ENCODE results near the gene FAAP100.
"Not testable (repeated sequence)": the region's sequence is repeated elsewhere in the genome, so short reads cannot be mapped to it uniquely, and the experiment has no call there.

Gene FAAP100, protein sequence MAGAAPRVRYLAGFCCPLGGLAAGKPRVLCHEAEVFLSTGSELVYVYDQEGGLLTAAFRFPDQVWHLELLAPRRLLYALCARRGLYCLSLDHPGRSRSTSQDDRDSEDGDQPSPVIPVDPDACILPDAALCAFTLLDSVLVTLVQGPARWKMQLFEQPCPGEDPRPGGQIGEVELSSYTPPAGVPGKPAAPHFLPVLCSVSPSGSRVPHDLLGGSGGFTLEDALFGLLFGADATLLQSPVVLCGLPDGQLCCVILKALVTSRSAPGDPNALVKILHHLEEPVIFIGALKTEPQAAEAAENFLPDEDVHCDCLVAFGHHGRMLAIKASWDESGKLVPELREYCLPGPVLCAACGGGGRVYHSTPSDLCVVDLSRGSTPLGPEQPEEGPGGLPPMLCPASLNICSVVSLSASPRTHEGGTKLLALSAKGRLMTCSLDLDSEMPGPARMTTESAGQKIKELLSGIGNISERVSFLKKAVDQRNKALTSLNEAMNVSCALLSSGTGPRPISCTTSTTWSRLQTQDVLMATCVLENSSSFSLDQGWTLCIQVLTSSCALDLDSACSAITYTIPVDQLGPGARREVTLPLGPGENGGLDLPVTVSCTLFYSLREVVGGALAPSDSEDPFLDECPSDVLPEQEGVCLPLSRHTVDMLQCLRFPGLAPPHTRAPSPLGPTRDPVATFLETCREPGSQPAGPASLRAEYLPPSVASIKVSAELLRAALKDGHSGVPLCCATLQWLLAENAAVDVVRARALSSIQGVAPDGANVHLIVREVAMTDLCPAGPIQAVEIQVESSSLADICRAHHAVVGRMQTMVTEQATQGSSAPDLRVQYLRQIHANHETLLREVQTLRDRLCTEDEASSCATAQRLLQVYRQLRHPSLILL

DNA sequence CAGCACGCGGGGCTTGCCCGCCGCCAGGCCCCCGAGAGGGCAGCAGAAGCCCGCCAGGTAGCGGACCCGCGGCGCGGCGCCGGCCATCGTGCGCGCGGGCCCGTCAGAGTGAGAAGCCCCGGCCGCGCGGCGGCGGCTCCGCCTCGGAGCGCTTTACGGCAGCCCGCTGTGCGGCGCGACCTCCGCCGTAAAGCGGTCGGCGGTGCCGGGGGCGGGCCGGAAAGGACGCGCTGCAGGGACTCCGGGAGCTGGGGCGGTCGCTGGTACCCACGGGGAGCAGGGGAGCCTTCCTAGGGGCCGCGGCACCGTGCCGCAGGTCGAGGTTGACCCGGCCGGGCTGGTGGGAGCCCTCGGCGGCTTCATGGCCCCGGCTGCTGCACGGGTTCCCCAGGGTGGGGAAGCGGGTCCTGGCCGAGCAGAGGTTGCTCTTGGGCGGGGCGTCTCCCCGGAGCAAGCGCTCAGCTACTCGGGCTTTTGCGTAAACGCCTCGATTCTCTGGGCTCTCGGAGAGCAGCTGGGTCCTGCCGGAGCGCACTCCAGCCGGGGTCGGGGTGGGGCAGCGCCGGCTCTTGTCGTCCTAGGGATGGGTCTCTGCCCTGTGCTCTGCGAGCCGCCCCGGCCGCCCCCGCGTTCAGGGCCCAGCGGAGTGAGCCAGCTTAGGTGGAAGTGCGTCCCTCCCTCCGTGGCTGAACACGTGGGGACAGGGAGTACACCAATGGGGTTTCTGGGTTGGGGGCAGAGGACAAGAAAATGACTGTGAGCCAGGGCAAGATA is at the start of gene FAAP100:
FAAP100 (minus strand) TSS at position 110 of the 774 bp plus-strand sequence; CDS start at position 87, 23 bp downstream.
- peak; percentile 82 for DNase-seq

DNA sequence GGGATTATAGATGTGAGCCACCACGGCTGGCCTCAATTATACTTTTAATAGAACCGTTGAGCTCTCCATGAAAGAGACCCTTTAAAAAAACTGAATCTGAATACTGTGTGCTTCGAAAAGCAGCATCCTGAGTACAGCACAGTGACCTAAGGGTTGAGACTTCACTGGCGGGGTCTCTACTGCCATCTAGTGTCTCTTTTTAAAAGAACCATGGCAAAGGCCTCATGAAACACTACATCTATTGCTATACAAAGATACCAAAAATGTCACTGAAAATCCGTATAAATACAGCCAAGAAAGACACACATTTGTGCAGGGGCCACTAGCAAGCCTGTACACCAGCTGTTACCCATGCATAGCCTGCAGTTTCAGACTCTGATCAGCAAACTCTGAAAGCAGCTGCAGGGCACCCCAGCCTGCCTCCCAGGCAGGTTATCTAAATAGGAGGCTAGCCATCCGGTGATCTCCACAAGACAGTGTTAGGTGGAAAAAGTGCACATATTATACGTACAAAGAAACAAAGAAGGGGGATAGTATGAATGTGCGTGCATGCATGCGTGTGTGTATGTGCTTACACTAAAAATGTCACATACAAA is 49.5 kb upstream of the FAAP100 start:
- DNase-seq, result peak; percentile 52

DNA sequence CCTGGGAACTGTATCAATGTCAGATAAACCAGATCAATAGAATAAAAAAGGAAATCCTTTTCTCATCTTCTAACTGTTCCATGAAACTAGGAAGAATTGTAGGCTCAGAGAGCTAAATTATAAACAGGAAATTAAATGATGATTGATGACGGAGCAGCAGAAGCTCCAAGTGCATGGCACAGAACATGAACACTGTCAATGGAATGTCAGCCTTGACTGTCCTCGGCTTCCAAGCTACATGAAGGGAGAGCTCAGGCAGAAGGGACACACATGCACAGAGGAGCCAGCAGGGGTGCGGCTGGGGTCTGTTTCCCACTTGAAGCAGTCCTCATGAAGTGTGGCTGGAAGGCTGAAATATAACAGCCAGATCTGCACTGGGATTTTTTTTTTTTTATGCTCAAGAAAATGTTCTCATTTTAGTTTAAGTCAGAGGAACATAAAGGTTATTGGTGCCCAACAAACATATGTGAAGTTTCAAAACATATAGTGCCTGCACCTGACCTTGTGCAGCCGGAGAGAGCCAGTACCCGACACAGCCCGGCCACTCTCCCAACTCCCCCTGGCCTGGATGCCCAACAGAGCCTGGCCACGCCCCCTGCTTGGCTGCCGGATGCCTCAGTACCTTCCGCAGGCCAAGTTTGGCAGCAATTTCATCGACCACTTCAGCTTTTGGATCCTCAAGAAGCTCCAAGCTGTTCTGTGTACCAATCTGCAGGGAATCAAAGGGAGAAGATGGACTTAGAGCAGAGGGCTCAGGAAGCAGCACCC is 47.8 kb upstream of the FAAP100 start:
- DNase-seq, result no peak

DNA sequence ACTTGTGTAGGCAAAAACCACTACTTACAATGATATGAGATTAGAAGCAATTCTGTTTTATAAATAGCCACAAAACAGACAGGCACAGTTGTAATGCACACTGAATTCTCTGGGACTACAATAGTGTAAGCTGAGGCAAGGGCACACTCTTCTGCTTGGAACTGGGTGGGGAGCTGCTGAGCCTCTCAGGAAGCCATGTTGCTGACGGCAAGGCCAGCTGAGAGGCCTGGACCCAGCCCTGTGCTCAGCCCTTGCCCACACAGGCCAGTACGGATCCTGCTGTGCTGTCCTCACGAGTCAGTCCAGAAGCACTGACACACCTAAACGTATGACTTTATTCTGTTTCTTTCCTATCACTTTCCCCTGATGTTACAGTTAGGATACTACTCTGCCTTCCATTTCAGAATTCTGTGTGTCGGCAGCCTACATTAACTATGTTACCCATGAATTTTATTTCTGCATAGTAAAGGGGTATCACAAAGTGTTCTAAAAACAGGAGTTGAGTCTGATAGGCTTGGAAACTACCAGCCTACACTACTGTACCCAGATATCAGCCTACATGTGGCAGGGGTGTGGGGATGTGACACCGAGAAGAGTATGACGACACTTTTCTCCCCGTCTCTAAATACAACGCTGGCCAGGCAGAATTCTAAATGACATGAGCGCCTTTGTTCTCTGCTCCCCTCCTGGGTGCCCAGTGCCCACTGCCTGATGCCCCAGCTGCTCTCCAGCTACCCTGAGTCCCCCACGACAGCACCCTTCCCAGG is 41.1 kb upstream of the FAAP100 start:
- DNase-seq, result no peak

DNA sequence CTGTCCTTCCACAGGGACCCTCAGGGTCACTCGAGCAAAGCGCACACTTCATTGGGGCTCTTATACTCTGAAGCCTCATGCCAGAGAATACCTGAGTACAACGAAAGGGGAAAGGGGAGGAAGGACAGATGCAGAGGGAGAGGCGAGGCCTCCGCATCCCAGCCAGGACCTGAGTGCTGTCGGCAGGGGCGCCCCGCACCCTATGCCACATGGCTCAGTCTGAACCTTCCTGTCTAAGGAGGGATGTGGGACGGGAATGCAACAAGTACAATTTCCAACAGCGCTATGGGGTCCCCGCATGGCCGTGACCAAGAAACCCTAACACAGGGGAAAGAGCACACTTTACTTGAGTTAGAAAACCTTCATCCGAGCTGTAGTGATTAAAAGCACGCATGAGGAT is 39.8 kb upstream of the FAAP100 start:
- DNase-seq, result no peak

DNA sequence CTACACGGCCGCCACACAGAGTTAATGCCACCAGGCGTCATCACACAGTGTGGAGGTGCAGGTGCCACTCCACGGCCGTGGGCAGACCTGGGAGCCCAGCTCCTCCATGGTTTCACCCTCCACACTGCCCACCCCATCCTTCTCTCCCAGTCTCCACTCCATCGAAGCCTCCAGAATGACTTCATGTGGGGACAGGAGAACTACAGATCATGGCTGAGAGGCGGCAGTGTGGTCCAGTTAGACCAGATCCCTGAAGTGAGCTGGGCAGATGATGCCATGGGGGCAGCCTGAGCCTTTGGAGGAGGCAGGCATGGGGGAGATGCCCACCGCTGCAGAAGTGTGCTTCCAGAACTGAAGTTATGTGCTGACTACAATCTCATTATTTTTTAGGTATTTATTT is 38.0 kb upstream of the FAAP100 start:
- DNase-seq, result no peak

DNA sequence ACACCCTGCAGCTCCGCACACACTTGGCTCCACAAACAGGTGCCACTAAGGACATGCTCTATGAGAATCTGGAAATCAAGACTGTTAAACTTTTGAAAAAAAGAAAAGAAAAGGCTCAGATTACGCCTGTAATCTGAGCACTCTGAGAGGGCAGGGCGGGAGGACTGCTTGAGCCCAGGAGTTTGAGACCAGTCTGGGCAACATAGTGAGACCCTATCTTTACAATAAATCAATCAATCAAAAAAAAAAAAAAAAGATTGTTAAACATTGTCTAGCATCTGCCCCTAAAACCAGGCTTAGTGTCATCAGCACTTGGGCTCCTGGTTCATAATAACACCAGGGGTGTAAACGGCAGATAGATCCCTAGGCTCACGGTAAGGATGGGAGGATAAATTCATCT is 37.5 kb upstream of the FAAP100 start:
- DNase-seq, result no peak

DNA sequence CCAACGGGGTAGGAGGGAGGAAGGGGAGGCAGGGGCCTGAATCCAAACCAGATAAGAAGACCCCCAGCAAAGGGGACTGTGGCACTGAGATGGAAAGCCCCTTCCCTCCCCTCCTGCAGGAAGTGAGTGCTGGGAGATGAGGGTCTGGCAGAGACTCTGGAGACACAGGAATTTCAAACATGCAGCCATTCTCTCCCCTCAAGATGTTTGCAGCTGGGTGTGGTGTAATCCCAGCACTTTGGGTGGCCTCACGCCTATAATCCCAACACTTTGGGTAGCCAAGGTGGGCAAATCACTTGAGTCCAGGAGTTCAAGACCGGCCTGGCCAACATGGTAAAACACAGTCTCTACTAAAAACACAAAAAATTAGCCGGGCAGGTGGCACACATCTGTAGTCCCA is 33.9 kb upstream of the FAAP100 start:
- DNase-seq, result no peak

DNA sequence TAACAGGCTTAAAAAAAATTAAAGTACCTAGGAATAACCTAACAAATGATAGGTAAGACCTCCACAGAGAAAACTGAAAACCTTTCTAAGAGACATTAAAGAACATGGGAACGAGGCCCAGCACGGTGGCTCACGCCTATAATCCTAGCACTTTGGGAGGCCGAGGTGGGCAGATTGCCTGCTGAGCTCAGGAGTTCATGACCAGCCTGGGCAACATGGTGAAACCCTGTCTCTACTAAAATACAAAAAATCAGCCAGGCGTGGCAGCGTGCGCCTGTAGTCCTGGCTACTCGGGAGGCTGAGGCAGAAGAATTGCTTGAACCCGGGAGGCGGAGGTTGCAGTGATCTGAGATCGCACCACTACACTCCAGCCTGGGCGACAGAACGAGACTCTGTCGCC is 32.6 kb upstream of the FAAP100 start:
- not testable (repeated sequence) for DNase-seq

DNA sequence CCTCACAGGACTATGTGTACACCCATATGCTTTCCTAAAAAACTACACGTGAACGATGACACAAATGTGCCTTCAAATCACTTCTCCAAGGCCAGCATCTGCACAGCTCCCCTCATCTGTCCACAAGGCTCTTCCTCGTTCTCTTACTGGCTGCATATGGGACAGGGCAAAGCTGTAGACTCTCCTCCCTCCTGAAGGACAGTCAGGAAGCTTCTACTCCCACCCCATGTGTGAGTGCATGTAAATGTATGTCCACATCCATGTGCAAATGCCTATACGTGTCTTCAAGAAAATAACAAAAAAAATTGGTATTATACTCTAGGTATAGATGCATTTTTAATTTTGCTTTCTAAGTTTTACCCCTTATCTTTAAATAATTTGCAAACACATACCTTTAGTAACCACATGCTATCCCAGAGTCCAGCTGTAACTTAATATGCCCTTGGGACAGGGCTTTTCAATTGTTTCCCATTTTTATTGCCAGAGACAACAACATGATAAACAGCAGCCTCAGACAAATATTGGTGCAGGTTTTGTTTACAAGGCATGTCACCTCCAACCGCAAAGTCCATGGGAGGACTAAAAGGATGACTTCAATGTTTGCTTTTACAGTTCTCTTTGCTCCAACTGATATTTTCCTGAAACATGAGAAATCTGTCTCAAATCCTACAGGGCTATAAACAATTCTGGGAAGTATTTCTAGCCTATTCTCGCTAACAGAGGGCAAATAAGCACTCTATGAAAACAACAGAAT is 31.6 kb upstream of the FAAP100 start:
- DNase-seq, result no peak

DNA sequence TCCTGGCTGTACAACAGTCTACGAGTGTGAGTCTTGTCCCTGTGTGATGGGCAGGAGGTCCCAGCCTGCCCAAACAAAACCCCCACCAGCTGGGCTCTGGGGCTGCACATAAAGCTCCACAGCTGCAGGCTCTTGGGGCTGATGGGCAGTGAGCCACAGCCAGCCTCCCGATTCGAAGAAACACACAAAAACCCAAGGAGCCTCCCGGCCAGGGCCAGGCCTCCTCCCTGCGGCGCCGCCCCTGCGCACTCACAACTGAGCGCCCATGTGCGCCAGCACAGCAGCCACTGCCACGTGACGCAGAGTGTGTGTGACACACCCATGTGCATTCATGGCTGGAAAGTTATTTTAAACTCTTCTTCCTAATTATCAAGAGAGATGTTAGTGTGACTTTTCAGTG is 30.6 kb upstream of the FAAP100 start:
- no peak for DNase-seq

DNA sequence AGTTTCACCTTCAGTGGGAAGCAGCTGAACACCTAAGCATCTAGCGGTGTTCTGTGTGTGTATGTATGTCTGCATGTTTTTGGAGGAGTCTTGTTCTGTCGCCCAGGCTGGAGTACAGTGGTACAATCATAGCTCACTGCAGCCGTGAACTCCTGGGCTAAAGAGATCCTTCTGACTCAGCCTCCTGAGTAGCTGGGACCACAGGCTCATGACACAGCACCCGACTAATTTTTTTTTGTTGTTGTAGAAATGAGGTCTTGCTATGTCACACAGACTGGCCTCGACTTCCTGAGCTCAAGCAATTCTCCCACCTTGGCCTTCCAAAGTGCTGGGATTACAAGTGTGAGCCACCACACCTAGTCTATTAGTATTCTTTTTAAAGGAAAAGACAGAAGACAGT is 30.2 kb upstream of the FAAP100 start:
- no peak for DNase-seq

DNA sequence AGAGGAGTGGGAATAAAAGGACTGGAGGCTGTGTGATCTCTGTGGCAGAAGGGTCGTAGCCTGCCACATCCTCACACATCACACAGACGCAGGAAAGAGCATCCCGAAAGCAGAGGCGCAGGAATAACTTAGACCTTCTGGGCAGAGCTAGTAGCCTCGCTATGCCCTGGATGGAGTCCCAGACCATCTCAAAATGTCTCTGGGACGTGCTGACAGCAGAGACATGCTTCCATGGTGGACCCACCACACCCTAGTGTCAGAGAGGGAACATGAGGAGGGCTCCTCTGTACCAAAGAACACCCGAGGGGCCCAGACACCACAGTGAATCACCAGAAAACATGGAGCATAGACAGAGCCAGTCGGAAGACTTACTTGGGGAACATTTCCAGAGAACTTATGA is 29.6 kb upstream of the FAAP100 start:
- DNase-seq, result no peak

DNA sequence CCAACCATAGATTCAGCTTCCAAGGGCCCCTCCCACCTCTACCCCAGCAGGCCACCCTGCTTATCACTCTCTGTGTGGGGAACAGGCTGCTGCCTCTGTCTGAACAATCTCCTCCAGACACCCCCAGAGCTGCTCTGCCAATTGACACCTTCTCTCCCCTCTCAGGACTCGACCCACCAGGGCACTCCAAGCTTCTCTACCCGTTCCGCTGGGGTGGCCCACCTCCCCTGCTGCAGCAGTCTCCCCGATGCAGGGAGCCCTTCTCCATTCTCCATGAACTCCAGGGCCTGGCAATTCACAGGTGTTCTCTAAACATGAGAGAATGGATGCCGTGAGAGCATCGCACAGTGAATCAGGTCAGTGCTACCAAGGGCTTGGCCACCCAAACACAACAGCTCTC is 28.3 kb upstream of the FAAP100 start:
- no peak for DNase-seq

DNA sequence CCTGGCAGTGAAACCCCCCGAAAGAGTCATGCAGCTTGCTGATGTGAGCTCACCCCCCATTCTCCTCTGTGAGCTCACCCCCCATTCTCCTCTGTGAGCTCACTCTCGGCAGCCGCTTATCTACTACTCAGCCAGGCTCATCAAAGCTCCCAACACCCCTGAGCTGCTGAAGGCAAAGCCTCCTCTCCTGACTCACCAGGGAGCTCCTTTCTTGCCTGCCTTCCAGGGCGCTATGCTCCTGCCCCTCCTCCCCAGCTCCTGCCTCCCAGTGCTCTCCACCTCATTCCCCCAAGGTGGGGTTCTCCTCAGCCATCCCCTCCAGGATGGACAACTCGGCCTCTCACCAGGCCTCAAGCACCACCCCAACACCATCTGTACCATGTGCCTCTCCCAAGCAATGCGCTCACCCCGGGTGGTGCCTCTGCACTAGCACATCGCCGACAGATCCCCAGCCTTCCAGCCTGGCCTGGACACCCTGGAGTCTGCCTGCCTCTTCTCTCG is 27.7 kb upstream of the FAAP100 start:
- no peak for DNase-seq

DNA sequence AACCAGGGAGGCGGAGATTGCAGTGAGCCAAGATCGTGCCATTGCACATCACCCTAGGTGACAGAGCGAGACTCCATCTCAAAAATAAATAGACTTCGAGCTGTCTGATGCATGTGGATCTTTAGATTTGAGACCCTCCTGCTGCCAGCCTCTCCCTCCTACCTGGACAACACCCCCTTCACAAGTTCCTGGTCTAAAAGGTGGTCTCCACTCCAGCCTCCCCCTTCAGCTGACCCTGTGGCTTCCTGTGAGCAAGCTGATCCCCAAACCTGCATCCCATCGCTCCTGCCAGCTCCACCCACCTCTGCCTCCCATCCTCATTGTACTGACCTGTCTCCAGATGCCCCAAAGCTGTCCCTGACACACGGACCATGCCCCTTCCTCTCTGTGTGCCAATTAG is 27.1 kb upstream of the FAAP100 start:
- DNase-seq, result no peak

DNA sequence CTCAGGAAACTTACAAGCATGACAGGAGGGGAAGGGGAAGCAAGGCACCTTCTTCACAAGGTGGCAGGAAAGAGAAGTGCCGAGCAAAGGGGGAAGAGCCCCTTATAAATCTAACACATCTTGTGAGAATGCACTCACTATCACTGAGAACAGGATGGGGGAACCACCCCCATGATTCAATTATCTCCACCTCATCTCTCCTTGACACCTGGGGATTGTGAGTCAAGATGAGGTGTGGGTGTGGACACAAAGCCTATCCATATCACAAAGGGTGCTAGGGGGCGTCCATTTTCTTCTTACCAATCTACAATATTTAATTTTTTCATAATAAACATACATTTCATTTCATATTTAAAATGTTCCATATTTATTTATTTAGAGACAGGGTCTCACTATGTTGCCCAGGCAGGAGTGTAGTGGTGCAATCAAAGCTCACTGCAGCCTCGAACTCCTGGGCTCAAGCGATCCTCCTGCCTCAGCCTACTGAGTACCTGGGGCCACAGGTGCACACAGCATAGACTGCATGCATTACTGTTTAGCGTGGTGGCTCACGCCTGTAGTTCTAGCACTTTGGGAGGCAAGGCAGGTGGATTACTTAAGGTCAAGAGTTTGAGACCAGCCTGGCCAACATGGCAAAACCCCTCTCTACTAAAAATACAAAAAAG is 26.5 kb upstream of the FAAP100 start:
- DNase-seq, result no peak

DNA sequence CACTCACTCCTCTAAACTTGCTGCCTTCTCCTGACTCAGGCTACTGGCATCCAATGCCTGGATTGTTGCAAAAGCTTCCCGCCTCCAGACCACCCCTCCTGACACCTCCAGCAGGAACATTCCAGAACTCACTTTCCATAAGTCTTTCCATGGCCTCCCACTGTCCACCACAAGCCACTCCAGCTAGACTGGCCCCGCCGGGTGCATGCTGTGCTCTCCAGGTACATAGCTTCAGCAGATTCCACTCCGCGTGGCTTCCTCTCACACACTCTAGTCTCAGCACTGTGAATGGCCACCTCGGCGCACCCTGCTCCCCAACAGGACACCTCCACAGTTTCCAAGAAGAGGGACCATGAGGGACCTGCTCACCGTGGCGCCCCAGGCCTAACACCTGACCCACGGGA is 25.9 kb upstream of the FAAP100 start:
- no peak for DNase-seq

DNA sequence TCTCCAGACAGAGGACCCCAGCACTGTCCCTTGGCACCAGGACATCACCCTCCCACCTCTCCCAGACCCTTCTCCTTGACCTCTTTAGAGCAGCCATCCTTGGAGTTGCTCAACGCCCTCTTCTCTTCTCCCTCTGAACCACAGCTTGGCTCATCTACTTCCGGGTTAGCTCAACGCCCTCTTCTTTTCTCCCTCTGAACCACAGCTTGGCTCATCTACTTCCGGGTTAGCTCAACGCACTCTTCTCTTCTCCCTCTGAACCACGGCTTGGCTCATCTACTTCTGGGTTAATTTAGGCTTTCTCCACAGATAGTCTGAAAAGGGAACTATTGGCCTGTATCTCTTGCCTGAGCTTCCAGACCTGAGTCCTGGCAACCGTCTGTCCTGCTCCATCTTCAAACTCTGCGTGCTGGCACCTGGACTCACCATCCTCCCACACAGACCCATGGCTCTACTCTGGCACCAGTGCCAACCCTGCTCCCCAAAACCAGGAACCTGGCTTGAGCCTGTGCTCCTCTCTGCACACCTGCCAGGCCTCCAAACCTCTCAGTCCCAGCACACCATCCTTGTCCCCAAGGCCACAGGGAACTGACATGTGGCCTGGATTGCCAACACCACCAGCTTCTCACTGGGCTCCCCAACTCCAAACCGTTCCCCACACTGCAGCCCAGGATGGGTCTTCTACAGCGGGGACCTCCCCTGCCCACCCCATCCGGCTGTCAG is 25.3 kb upstream of the FAAP100 start:
- no peak for DNase-seq
